ENCODE measurements around the gene PHB1.
A peak's percentile ranks its signal among the peaks of the same experiment; 100 is the strongest.
"Not testable (repeated sequence)": the region's sequence is repeated elsewhere in the genome, so short reads cannot be mapped to it uniquely, and the experiment has no call there.

PHB1 gene

GRCh38 chr17:49372425-49372824, 42.3 kb downstream of the PHB1 start:
- no peak for DNase-seq

- no peak for DNase-seq
These were observed 43.5 kb downstream of the PHB1 start for GRCh38 chr17:49370971-49371834.

GRCh38 chr17:49369760-49370159, 44.9 kb downstream of the PHB1 start:
- no peak for DNase-seq

GRCh38 chr17:49369089-49369488, 45.6 kb downstream of the PHB1 start:
- DNase-seq: no peak

- no peak for DNase-seq
These were observed 49.0 kb downstream of the PHB1 start for GRCh38 chr17:49365667-49366066.

GRCh38 chr17:49365126-49365525, 49.6 kb downstream of the PHB1 start:
- DNase-seq: not testable (repeated sequence)

GRCh38 chr17:49364119-49364518, 50.6 kb downstream of the PHB1 start:
- no peak for DNase-seq

GRCh38 chr17:49363251-49363650, 51.4 kb downstream of the PHB1 start:
- DNase-seq: no peak

GRCh38 chr17:49362723-49363117, 52.0 kb downstream of the PHB1 start:
- DNase-seq: no peak

GRCh38 chr17:49361902-49362722, 52.6 kb downstream of the PHB1 start, which contains the start of gene ZNF652:
TSS of gene ZNF652 (minus strand) at chr17:49362250. CDS start at chr17:49317725, 44,525 bp downstream.
- peak; percentile 75 for DNase-seq

- DNase-seq: no peak
These were observed 53.4 kb downstream of the PHB1 start for GRCh38 chr17:49361129-49361901.

GRCh38 chr17:49360796-49361128, 53.9 kb downstream of the PHB1 start:
- no peak for DNase-seq

GRCh38 chr17:49359990-49360795, 54.5 kb downstream of the PHB1 start:
- no peak for DNase-seq

GRCh38 chr17:49358641-49359247, 55.9 kb downstream of the PHB1 start:
- no peak for DNase-seq

GRCh38 chr17:49357516-49357915, 57.2 kb downstream of the PHB1 start:
- DNase-seq: no peak

GRCh38 chr17:49356320-49356719, 58.4 kb downstream of the PHB1 start:
- DNase-seq: no peak

All from amniotic stem cell (primary cell).